ENCODE measurements around the gene PTPN11. TPM values are rescaled to one million over a fixed set of nuclear protein-coding genes. Genes with fewer than 3 reads are reported as not detected.

Gene PTPN11
- total and polyA plus RNA-seq, 4 donors = 23.3 to 101 (median 44.3) TPM

DNA sequence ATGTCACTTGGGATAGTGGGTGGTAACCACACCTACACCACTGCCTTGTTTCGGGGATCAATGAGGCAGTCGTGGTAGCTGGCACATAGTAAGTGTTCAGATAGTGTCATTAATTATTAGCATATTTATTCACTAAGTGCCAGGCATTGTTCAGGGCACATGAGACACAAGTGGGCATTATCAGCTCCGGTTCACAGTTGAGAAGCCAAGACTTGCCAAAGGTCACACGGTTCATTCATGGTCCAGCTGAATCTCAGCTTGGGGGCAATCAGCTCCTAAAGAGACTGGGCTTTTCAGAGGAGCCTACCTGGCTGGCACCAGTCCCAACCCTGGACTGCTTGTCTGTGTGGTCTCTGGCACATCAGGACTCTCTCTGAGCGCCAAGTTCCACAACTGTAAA lies 121.3 kb downstream of the PTPN11 start:
- H3K4me1 ChIP-seq (ENCODE audit: control insufficient read depth in 5 of 5, insufficient read depth in 5 of 5, low read length in 5 of 5) = peaks cover 0 to 2% (median 0%) of the 10 kb centered on the region in 5 donors
- ATAC-seq (ENCODE audit: insufficient read depth, low FRiP score) (no peak), DNase-seq (no peak)
- no peak overlapping the region for H3K9ac ChIP-seq (ENCODE audit: insufficient read depth in 1 of 2, low read length in 2 of 2)
- TF ChIP-seq, protein P1, sequence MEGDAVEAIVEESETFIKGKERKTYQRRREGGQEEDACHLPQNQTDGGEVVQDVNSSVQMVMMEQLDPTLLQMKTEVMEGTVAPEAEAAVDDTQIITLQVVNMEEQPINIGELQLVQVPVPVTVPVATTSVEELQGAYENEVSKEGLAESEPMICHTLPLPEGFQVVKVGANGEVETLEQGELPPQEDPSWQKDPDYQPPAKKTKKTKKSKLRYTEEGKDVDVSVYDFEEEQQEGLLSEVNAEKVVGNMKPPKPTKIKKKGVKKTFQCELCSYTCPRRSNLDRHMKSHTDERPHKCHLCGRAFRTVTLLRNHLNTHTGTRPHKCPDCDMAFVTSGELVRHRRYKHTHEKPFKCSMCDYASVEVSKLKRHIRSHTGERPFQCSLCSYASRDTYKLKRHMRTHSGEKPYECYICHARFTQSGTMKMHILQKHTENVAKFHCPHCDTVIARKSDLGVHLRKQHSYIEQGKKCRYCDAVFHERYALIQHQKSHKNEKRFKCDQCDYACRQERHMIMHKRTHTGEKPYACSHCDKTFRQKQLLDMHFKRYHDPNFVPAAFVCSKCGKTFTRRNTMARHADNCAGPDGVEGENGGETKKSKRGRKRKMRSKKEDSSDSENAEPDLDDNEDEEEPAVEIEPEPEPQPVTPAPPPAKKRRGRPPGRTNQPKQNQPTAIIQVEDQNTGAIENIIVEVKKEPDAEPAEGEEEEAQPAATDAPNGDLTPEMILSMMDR (IDR thresholded peaks at IDR 0.05; ENCODE audit: control extremely low read depth, extremely low read depth) = no peak
- H3K4me3 ChIP-seq = no peak overlapping the region
- H3K27me3 ChIP-seq (ENCODE audit: control insufficient read depth in 3 of 3, insufficient read depth in 3 of 3, low read length in 2 of 3) = no peaks in the 10 kb centered on the region
- WGBS, 2 donors = 64 to 68% methylated on average over 5 of the region's 5 CpGs
- H3K9me3 ChIP-seq (ENCODE audit: control insufficient read depth in 4 of 4, insufficient read depth in 3 of 4, low read length in 3 of 4) = peaks cover 0 to 2% (median 0%) of the 10 kb centered on the region in 4 donors
- no peaks in the 10 kb centered on the region for H3K36me3 ChIP-seq (ENCODE audit: control insufficient read depth in 4 of 4, insufficient read depth in 4 of 4, low read length in 4 of 4)
- no peak overlapping the region for H3K27ac ChIP-seq (ENCODE audit: low read depth in 1 of 2, low read length in 1 of 2)

DNA sequence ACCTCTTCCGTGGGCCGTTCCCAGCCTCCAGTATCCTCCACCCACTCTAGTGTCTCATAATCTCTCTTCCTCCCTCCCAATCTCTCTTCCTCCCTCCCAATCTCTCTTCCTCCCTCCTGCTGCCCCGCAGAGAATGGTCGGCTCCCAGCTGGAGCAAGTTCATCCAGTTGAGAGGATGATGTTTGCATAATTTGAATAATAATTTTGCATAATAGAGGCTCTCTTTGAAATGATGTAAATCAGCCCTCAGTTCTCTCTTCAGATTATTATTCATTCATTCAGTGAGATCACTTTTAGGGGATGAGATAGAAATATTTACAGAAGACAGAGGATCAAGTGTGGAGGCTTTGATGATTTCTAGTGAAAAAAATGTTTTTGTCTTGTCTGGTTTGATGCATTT lies 125.0 kb downstream of the PTPN11 start:
- Histone ChIP-seq H3K4me3 (no peak overlapping the region), H3K36me3 (ENCODE audit: control insufficient read depth in 4 of 4, insufficient read depth in 4 of 4, low read length in 4 of 4) (no peaks in the 10 kb centered on the region), H3K9me3 (ENCODE audit: control insufficient read depth in 4 of 4, insufficient read depth in 3 of 4, low read length in 3 of 4) (peaks cover 0 to 1% (median 0%) of the 10 kb centered on the region in 4 donors), H3K9ac (ENCODE audit: insufficient read depth in 1 of 2, low read length in 2 of 2) (no peak overlapping the region), H3K27me3 (ENCODE audit: control insufficient read depth in 3 of 3, insufficient read depth in 3 of 3, low read length in 2 of 3) (no peaks in the 10 kb centered on the region), H3K4me1 (ENCODE audit: control insufficient read depth in 5 of 5, insufficient read depth in 5 of 5, low read length in 5 of 5) (peaks cover 0 to 2% (median 0%) of the 10 kb centered on the region in 5 donors), H3K27ac (ENCODE audit: low read depth in 1 of 2, low read length in 1 of 2) (no peak overlapping the region)
- DNase-seq (no peak), ATAC-seq (ENCODE audit: insufficient read depth, low FRiP score) (no peak)
- TF ChIP-seq, protein P1 (IDR thresholded peaks at IDR 0.05; ENCODE audit: control extremely low read depth, extremely low read depth) = no peak
- WGBS, 2 donors = 68 to 69% methylated on average over 4 of the region's 4 CpGs

DNA sequence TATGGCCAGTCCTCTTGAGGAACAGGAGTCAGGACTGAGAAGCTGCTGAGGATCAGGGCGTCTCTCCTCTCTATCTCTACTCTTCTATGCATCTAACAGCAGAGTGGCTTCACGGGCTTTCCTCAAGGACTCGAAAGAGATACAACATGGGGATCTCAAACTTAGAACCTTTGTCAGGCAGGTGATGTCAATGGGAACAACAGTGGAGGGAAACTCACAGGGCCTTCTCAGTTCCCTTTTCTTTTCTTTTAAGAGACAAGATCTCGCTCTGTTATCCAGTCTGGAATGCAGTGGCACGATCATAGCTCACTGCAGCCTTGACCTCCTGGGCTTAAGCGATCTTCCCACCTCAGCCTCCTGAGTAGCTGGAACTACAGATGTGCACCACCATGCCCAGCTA lies 127.6 kb downstream of the PTPN11 start:
- TF ChIP-seq, protein P1 (IDR thresholded peaks at IDR 0.05; ENCODE audit: control extremely low read depth, extremely low read depth) = no peak
- no peaks in the 10 kb centered on the region for H3K4me1 ChIP-seq (ENCODE audit: control insufficient read depth in 5 of 5, insufficient read depth in 5 of 5, low read length in 5 of 5)
- no peak for DNase-seq
- no peaks in the 10 kb centered on the region for H3K36me3 ChIP-seq (ENCODE audit: control insufficient read depth in 4 of 4, insufficient read depth in 4 of 4, low read length in 4 of 4)
- no peak overlapping the region for H3K4me3 ChIP-seq
- 90 to 93% methylated on average over 6 of the region's 6 CpGs for whole genome bisulfite sequencing, 2 donors
- ATAC-seq (ENCODE audit: insufficient read depth, low FRiP score) = no peak
- H3K27me3 ChIP-seq (ENCODE audit: control insufficient read depth in 3 of 3, insufficient read depth in 3 of 3, low read length in 2 of 3) = no peaks in the 10 kb centered on the region
- no peak overlapping the region for H3K27ac ChIP-seq (ENCODE audit: low read depth in 1 of 2, low read length in 1 of 2)
- H3K9me3 ChIP-seq (ENCODE audit: control insufficient read depth in 4 of 4, insufficient read depth in 3 of 4, low read length in 3 of 4) = peaks cover 0 to 2% (median 0%) of the 10 kb centered on the region in 4 donors
- no peak overlapping the region for H3K9ac ChIP-seq (ENCODE audit: insufficient read depth in 1 of 2, low read length in 2 of 2)

DNA sequence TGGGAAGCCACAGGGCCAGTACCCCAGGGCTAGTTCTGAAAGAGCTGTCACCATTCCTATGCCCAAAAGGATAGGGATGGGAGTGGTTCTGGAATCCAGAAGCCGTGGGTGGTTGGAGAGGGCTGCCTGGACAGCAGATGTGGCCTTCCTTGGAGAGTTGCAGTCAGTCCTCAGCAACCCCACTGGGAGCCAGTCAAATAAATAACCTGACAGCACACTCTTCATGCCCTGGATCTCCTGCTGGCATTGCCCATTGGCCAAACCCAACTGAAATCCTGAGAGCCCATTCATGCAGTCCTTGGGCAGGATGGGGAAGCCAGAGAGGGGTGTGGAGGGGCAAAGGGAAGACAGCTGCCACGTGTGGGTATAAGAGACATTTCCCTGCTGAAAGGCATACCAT lies 128.2 kb downstream of the PTPN11 start:
- H3K36me3 ChIP-seq (ENCODE audit: control insufficient read depth in 4 of 4, insufficient read depth in 4 of 4, low read length in 4 of 4) = no peaks in the 10 kb centered on the region
- TF ChIP-seq, protein P1 (IDR thresholded peaks at IDR 0.05; ENCODE audit: control extremely low read depth, extremely low read depth) = no peak
- WGBS, 2 donors = 61 to 65% methylated on average over 2 of the region's 2 CpGs
- H3K9me3 ChIP-seq (ENCODE audit: control insufficient read depth in 4 of 4, insufficient read depth in 3 of 4, low read length in 3 of 4) = peaks cover 0 to 2% (median 0%) of the 10 kb centered on the region in 4 donors
- DNase-seq (no peak), ATAC-seq (ENCODE audit: insufficient read depth, low FRiP score) (no peak)
- H3K27me3 ChIP-seq (ENCODE audit: control insufficient read depth in 3 of 3, insufficient read depth in 3 of 3, low read length in 2 of 3) = no peaks in the 10 kb centered on the region
- H3K4me1 ChIP-seq (ENCODE audit: control insufficient read depth in 5 of 5, insufficient read depth in 5 of 5, low read length in 5 of 5) = no peaks in the 10 kb centered on the region
- no peak overlapping the region for H3K9ac ChIP-seq (ENCODE audit: insufficient read depth in 1 of 2, low read length in 2 of 2)
- no peak overlapping the region for H3K27ac ChIP-seq (ENCODE audit: low read depth in 1 of 2, low read length in 1 of 2)
- H3K4me3 ChIP-seq = no peak overlapping the region

Data from lung (tissue), 12 donors.